K562 (cell line): ENCODE results near the gene OSBP2.

Experiments used
- CTCF ChIP-seq, 3 experiments: IDR thresholded peaks in 2 of 3; conservative IDR thresholded peaks in 1 of 3; 2 replicates each; pipeline ENCODE4 v1.5.1; 2011 to 2012; ENCODE audit warnings: low read length in 3 of 3, mild to moderate bottlenecking in 3 of 3, control low read depth in 2 of 3, improper control_type of control experiment in 1 of 3, inconsistent platforms in 1 of 3, low read depth in 1 of 3, mixed read lengths in 1 of 3, moderate library complexity in 1 of 3; ENCODE audit not compliant: insufficient read depth in 2 of 3
- EP300 ChIP-seq: IDR thresholded peaks from 2 replicates; pipeline ENCODE4 v1.6.1; 2012; ENCODE audit warnings: low read length, improper control_type of control experiment
- GABPA ChIP-seq: fragments of 200-800 bp; sonication (Bioruptor generic); conservative IDR thresholded peaks from 2 replicates; pipeline ENCODE4 v1.6.1; 2016; ENCODE audit warnings: low read depth, missing genetic modification characterization, missing compliant biosample characterization
- GATA2 ChIP-seq: sonication (generic); formaldehyde crosslinking; IDR thresholded peaks from 2 replicates; pipeline ENCODE4 v1.4.0; 2020; ENCODE audit warnings: mild to moderate bottlenecking, missing genetic modification reagents
- MAZ ChIP-seq, 2 experiments: fragments of 450-650 bp in 1 of 2; sonication (generic) in 1 of 2; formaldehyde crosslinking; IDR thresholded peaks in 1 of 2; conservative IDR thresholded peaks in 1 of 2; 2 replicates each; pipeline versions ENCODE4 v1.4.0 to v1.5.0; 2020; ENCODE audit warnings: mild to moderate bottlenecking in 1 of 2, missing genetic modification reagents in 1 of 2
- MYC ChIP-seq, 2 experiments: fragments of 250-450 bp in 1 of 2; sonication (Bioruptor Pico) in 1 of 2; IDR thresholded peaks; 2 replicates each; pipeline versions ENCODE4 v1.5.1 to v1.6.1; 2012 to 2021; ENCODE audit warnings: low read depth in 2 of 2, borderline replicate concordance in 1 of 2, improper control_type of control experiment in 1 of 2, low read length in 1 of 2, mild to moderate bottlenecking in 1 of 2, moderate library complexity in 1 of 2
- POLR2A ChIP-seq: fragments of 450-650 bp; conservative IDR thresholded peaks from 2 replicates; pipeline ENCODE4 v1.6.1; 2016
- POLR2AphosphoS5 ChIP-seq: IDR thresholded peaks from 2 replicates; pipeline ENCODE4 v1.6.1; 2011; ENCODE audit warnings: mild to moderate bottlenecking, low read depth, low read length, moderate library complexity; ENCODE audit not compliant: control insufficient read depth, insufficient read depth
- SIX5 ChIP-seq, 2 experiments: IDR thresholded peaks; 2 replicates each; pipeline ENCODE4 v1.6.1; 2011; ENCODE audit warnings: low read length in 2 of 2, borderline replicate concordance in 1 of 2, low read depth in 1 of 2, mild to moderate bottlenecking in 1 of 2, moderate library complexity in 1 of 2; ENCODE audit not compliant: insufficient read depth in 1 of 2

- TF ChIP-seq CTCF (IDR thresholded peaks at IDR 0.05 in 2 of 3, conservative IDR thresholded peaks at IDR 0.05 in 1 of 3; ENCODE audit: insufficient read depth in 2 of 3, low read depth in 1 of 3, low read length in 3 of 3), result no peak
- no peak for TF ChIP-seq POLR2A
- no peak for TF ChIP-seq MYC (IDR thresholded peaks at IDR 0.05; ENCODE audit: low read depth, low read length)
- TF ChIP-seq MYC (CRISPR knock-in tag; IDR thresholded peaks at IDR 0.05; ENCODE audit: borderline replicate concordance, low read depth), result no peak
- no peak for TF ChIP-seq EP300
- TF ChIP-seq SIX5 (IDR thresholded peaks at IDR 0.05; ENCODE audit: borderline replicate concordance in 1 of 2, insufficient read depth in 1 of 2, low read depth in 1 of 2, low read length in 2 of 2), result no peak
- TF ChIP-seq POLR2AphosphoS5, result no peak
- TF ChIP-seq MAZ (CRISPR knock-in tag; conservative IDR thresholded peaks at IDR 0.05 in 1 of 2, IDR thresholded peaks at IDR 0.05 in 1 of 2), result no peak
- TF ChIP-seq GABPA (tag), result no peak
- no peak for TF ChIP-seq GATA2 (CRISPR knock-in tag)
Observed at GRCh38 chr22:30873661-30874060, 179.0 kb downstream of the OSBP2 start.
